H9 (cell line): Measurements from ENCODE around the gene GGA2. TPM values are rescaled to one million over a fixed set of nuclear protein-coding genes. Genes with fewer than 3 reads are reported as not detected.

Experiments used
- DNase-seq: peaks from one replicate; pipeline ENCODE4 v3.0.0-alpha.2; 2017
- H2AFZ ChIP-seq: one replicate; pipeline ENCODE4 v1.6.1; 2013; ENCODE audit warnings: mild to moderate bottlenecking, low read length, control low read depth, moderate library complexity
- H2AK5ac ChIP-seq: 2 replicates; pipeline ENCODE4 v1.6.1; 2013; ENCODE audit warnings: low read length, control low read depth, mixed read lengths; ENCODE audit not compliant: insufficient read length
- H2BK120ac ChIP-seq: one replicate; pipeline ENCODE4 v1.6.1; 2013; ENCODE audit warnings: low read depth, mild to moderate bottlenecking, low read length, control low read depth, inconsistent platforms; ENCODE audit not compliant: poor library complexity, severe bottlenecking
- H2BK12ac ChIP-seq: 2 replicates; pipeline ENCODE4 v1.6.1; 2013; ENCODE audit warnings: low read length, control low read depth, mixed read lengths, low read depth; ENCODE audit not compliant: insufficient read length
- H2BK15ac ChIP-seq: 2 replicates; pipeline ENCODE4 v1.6.1; 2013; ENCODE audit warnings: low read depth, low read length, control low read depth
- H2BK20ac ChIP-seq: one replicate; pipeline ENCODE4 v1.6.1; 2013; ENCODE audit warnings: low read depth, mild to moderate bottlenecking, low read length, control low read depth, inconsistent platforms; ENCODE audit not compliant: poor library complexity, severe bottlenecking
- H2BK5ac ChIP-seq: 2 replicates; pipeline ENCODE4 v1.6.1; 2013; ENCODE audit warnings: low read length, control low read depth, mixed read lengths; ENCODE audit not compliant: insufficient read length
- H3K14ac ChIP-seq: 2 replicates; pipeline ENCODE4 v1.6.1; 2013; ENCODE audit warnings: low read length, control low read depth; ENCODE audit not compliant: insufficient read depth
- H3K18ac ChIP-seq: 2 replicates; pipeline ENCODE4 v1.6.1; 2013; ENCODE audit warnings: low read depth, mild to moderate bottlenecking, mixed read lengths, low read length, control low read depth; ENCODE audit not compliant: insufficient read length
- H3K23ac ChIP-seq: 2 replicates; pipeline ENCODE4 v1.6.1; 2013; ENCODE audit warnings: low read length, control low read depth, mixed read lengths, low read depth; ENCODE audit not compliant: insufficient read length
- H3K23me2 ChIP-seq: 2 replicates; pipeline ENCODE4 v1.6.1; 2013; ENCODE audit warnings: low read depth, mild to moderate bottlenecking, mixed read lengths, low read length, control low read depth; ENCODE audit not compliant: insufficient read length, poor library complexity, severe bottlenecking
- H3K27ac ChIP-seq: 2 replicates; pipeline ENCODE4 v1.5.1; 2013; ENCODE audit warnings: low read length, control low read depth, mixed read lengths, low read depth; ENCODE audit not compliant: insufficient read length
- H3K27me3 ChIP-seq: 2 replicates; pipeline ENCODE4 v1.6.1; 2013; ENCODE audit warnings: low read length, control low read depth, inconsistent platforms; ENCODE audit not compliant: insufficient read depth
- H3K4ac ChIP-seq: 2 replicates; pipeline ENCODE4 v1.6.1; 2013; ENCODE audit warnings: low read depth, mild to moderate bottlenecking, control low read depth, inconsistent platforms, low read length, moderate library complexity
- H3K4me1 ChIP-seq: 2 replicates; pipeline ENCODE4 v1.6.1; 2013; ENCODE audit warnings: low read length, control low read depth, inconsistent platforms; ENCODE audit not compliant: insufficient read depth
- H3K4me2 ChIP-seq: 2 replicates; pipeline ENCODE4 v1.6.1; 2013; ENCODE audit warnings: low read length, control low read depth, mixed read lengths; ENCODE audit not compliant: insufficient read length, insufficient read depth
- H3K56ac ChIP-seq: 2 replicates; pipeline ENCODE4 v1.6.1; 2013; ENCODE audit warnings: low read depth, mild to moderate bottlenecking, mixed read lengths, low read length, control low read depth; ENCODE audit not compliant: insufficient read length
- H3K79me1 ChIP-seq: 2 replicates; pipeline ENCODE4 v1.6.1; 2013; ENCODE audit warnings: low read depth, mild to moderate bottlenecking, moderate library complexity, low read length, control low read depth, inconsistent platforms; ENCODE audit not compliant: insufficient read depth, poor library complexity, severe bottlenecking
- H3K79me2 ChIP-seq: 2 replicates; pipeline ENCODE4 v1.6.1; 2013; ENCODE audit warnings: low read length, control low read depth, inconsistent platforms; ENCODE audit not compliant: insufficient read depth
- H3K9ac ChIP-seq: 2 replicates; pipeline ENCODE4 v1.6.1; 2013; ENCODE audit warnings: low read length, control low read depth, mixed read lengths; ENCODE audit not compliant: insufficient read length; ENCODE audit errors: extremely low read depth
- H3K9me3 ChIP-seq: one replicate; pipeline ENCODE4 v1.6.1; 2013; ENCODE audit warnings: low read depth, low read length, inconsistent platforms; ENCODE audit not compliant: control insufficient read depth
- H3T11ph ChIP-seq: one replicate; pipeline ENCODE4 v1.6.1; 2013; ENCODE audit warnings: mild to moderate bottlenecking, low read length, control low read depth, inconsistent platforms
- H4K20me1 ChIP-seq: one replicate; pipeline ENCODE4 v1.6.1; 2013; ENCODE audit not compliant: control insufficient read depth, insufficient read length, insufficient read depth
- H4K5ac ChIP-seq: 2 replicates; pipeline ENCODE4 v1.6.1; 2013; ENCODE audit warnings: low read depth, mild to moderate bottlenecking, mixed read lengths, low read length, control low read depth; ENCODE audit not compliant: insufficient read length
- H4K8ac ChIP-seq: replicated peaks from 2 replicates; pipeline ENCODE4 v1.6.1; 2013; ENCODE audit warnings: low read length, control low read depth, mixed read lengths, low read depth; ENCODE audit not compliant: insufficient read length
- H4K91ac ChIP-seq: 2 replicates; pipeline ENCODE4 v1.6.1; 2013; ENCODE audit warnings: low read depth, mild to moderate bottlenecking, moderate library complexity, mixed read lengths, low read length, control low read depth; ENCODE audit not compliant: insufficient read length
- H3K27ac Mint-ChIP-seq, 3 experiments: 2 replicates in 2 of 3; 3 replicates in 1 of 3; pipeline ENCODE4 v1.8.0; 2020 to 2021; ENCODE audit warnings: mixed read lengths in 3 of 3, mild to moderate bottlenecking in 1 of 3, moderate library complexity in 1 of 3
- H3K27me3 Mint-ChIP-seq: 2 replicates; pipeline ENCODE4 v1.8.0; 2021; ENCODE audit warnings: low read depth, mild to moderate bottlenecking, moderate library complexity, mixed read lengths
- H3K36me3 Mint-ChIP-seq, 3 experiments: 2 replicates in 2 of 3; 3 replicates in 1 of 3; pipeline ENCODE4 v1.8.0; 2020 to 2021; ENCODE audit warnings: low read depth in 3 of 3, mixed read lengths in 3 of 3; ENCODE audit not compliant: insufficient read depth in 1 of 3
- H3K4me1 Mint-ChIP-seq, 2 experiments: 2 replicates each; pipeline ENCODE4 v1.8.0; 2020; ENCODE audit warnings: mixed read lengths in 2 of 2
- H3K4me3 Mint-ChIP-seq, 2 experiments: 2 replicates in 1 of 2; 3 replicates in 1 of 2; pipeline ENCODE4 v1.8.0; 2020 to 2021; ENCODE audit warnings: mild to moderate bottlenecking in 2 of 2, mixed read lengths in 2 of 2, moderate library complexity in 1 of 2
- H3K9me3 Mint-ChIP-seq, 2 experiments: 2 replicates in 1 of 2; 3 replicates in 1 of 2; pipeline ENCODE4 v1.8.0; 2020; ENCODE audit warnings: mild to moderate bottlenecking in 2 of 2, mixed read lengths in 2 of 2, moderate library complexity in 1 of 2
- WGBS: extraction: QIAGEN DNeasy Blood & Tissue Kit; methylation state at CpG from one replicate; pipeline ENCODE4 v1.1.7; 2013; ENCODE audit warnings: missing lambda C conversion rate, low lambda C conversion rate, mixed read lengths; ENCODE audit not compliant: insufficient read length; ENCODE audit errors: extremely low coverage; 5-methylcytosine and 5-hydroxymethylcytosine counted together
- total RNA-seq: library from RNA; stranded (reverse); gene quantifications from 2 replicates; pipeline ENCODE4 v1.2.1, GENCODE V29; 2021
- TF ChIP-seq, protein P1 (sequence below): fragments of 200-600 bp; sonication (generic); conservative IDR thresholded peaks from 3 replicates; pipeline ENCODE4 v1.8.0; 2021; ENCODE audit warnings: antibody characterized with exemption, mild to moderate bottlenecking

The GGA2 gene
- total RNA-seq, 1 experiment from 2014 or later, result 143 TPM

DNA sequence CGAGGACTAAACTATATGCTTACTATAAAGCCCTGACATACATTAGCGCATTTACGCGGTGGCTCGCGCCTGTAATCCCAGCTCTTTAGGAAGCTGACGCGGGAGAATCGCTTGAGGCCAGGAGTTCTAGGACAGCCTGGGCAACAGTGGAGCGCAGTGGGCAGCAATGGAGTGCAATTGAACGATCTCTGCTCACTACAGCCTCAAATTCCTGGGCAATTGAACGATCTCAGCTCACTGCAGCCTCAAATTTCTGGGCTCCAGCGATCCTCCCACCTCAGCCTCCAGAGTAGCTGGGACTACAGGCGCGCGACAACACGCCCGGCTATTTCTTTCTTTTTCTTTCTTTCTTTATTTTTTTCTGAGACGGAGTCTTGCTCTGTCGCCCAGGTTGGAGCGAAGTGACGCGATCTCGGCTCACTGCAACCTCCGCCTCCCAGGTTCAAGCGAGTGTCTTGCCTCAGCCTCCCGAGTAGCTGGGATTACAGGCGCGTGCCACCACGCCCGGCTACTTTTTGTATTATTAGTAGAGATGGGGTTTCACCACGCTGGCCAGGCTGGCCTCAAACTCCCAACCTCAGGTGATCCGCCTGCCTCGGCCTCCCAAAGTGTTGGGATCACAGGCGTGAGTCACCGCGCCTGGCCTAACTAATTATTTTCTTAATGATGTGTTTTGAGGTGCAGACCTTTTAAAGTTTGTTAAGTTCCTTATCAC, 56.8 kb downstream of the GGA2 start:
- H3K23me2 ChIP-seq, result peaks cover 7% of the 10 kb centered on the region
- no peaks in the 10 kb centered on the region for H3K79me1 ChIP-seq
- H3K27me3 Mint-ChIP-seq, result no peaks in the 10 kb centered on the region
- DNase-seq, result no peak
- WGBS, result no CpG with 5 or more reads among the region's 37 CpGs
- no peak overlapping the region for H3K27ac ChIP-seq
- no peaks in the 10 kb centered on the region for H3K27me3 ChIP-seq
- H3K9me3 Mint-ChIP-seq, result no peaks in the 10 kb centered on the region; a peak in 1 of 5 replicates
- H3K36me3 Mint-ChIP-seq, result peaks cover 0 to 8% (median 0%) of the 10 kb centered on the region in 3 experiments; a peak in 1 of 7 replicates
- H2BK20ac ChIP-seq, result no peak overlapping the region
- H3K27ac Mint-ChIP-seq, result peak overlapping the region in 1 of 3 experiments; percentile 97; a peak in 1 of 7 replicates
- no peak overlapping the region for H3K4ac ChIP-seq
- no peak overlapping the region for H2AK5ac ChIP-seq
- H3K14ac ChIP-seq, result no peak overlapping the region
- TF ChIP-seq, protein P1, sequence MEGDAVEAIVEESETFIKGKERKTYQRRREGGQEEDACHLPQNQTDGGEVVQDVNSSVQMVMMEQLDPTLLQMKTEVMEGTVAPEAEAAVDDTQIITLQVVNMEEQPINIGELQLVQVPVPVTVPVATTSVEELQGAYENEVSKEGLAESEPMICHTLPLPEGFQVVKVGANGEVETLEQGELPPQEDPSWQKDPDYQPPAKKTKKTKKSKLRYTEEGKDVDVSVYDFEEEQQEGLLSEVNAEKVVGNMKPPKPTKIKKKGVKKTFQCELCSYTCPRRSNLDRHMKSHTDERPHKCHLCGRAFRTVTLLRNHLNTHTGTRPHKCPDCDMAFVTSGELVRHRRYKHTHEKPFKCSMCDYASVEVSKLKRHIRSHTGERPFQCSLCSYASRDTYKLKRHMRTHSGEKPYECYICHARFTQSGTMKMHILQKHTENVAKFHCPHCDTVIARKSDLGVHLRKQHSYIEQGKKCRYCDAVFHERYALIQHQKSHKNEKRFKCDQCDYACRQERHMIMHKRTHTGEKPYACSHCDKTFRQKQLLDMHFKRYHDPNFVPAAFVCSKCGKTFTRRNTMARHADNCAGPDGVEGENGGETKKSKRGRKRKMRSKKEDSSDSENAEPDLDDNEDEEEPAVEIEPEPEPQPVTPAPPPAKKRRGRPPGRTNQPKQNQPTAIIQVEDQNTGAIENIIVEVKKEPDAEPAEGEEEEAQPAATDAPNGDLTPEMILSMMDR, result no peak
- no peak overlapping the region for H2BK12ac ChIP-seq
- no peaks in the 10 kb centered on the region for H3K79me2 ChIP-seq
- H4K20me1 ChIP-seq, result no peaks in the 10 kb centered on the region
- H3K9ac ChIP-seq, result no peak overlapping the region
- H2BK5ac ChIP-seq, result no peak overlapping the region
- H2BK15ac ChIP-seq, result no peak overlapping the region
- no peak overlapping the region for H2BK120ac ChIP-seq
- H3K4me3 Mint-ChIP-seq, result peak overlapping the region; percentile 73 to 89
- H3K9me3 ChIP-seq, result no peaks in the 10 kb centered on the region
- H3K4me1 ChIP-seq, result no peaks in the 10 kb centered on the region
- no peak overlapping the region for H3K23ac ChIP-seq
- H2AFZ ChIP-seq, result no peak overlapping the region
- H4K91ac ChIP-seq, result no peak overlapping the region
- H3K4me1 Mint-ChIP-seq, result peaks cover 10 to 11% of the 10 kb centered on the region in 2 experiments
- H3K4me2 ChIP-seq, result peak overlapping the region; percentile 90
- no peak overlapping the region for H4K5ac ChIP-seq
- no peak overlapping the region for H3K18ac ChIP-seq
- no peak overlapping the region for H4K8ac ChIP-seq
- H3T11ph ChIP-seq, result no peak overlapping the region
- no peak overlapping the region for H3K56ac ChIP-seq
